A375 (cell line): ENCODE data around the gene ITGA3. TPM values are rescaled to one million over a fixed set of nuclear protein-coding genes. Genes with fewer than 3 reads are reported as not detected.

Experiments used
- total RNA-seq: library from RNA; depleted of rRNA; stranded (reverse); fragments of >200 nt; shearing (Covaris generic); gene quantifications from 2 replicates; pipeline ENCODE4 v1.2.3, GENCODE V29; 2014; rRNA removed

The ITGA3 gene
- 360 and 393 TPM in 2 replicates for total RNA-seq

GRCh38 chr17:50055426-50056216 lies at the start of gene ITGA3:
Gene ITGA3, plus strand, starts transcription at chr17:50056110. Its CDS starts 330 bp downstream, at chr17:50056440.

GRCh38 chr17:50094753-50095619 lies 39.1 kb downstream of the ITGA3 start, which contains the start of gene PDK2:
Gene PDK2, plus strand, starts transcription at chr17:50095351. Its CDS starts 85 bp downstream, at chr17:50095436.

GRCh38 chr17:50129728-50130558 lies 74.0 kb downstream of the ITGA3 start, which contains the start of gene SAMD14:
Gene SAMD14, minus strand, starts transcription at chr17:50130160. Its CDS starts 5,201 bp downstream, at chr17:50124959.

Other genes with a start within 250 kb of the ITGA3 start
- gene TAC4, start 208.0 kb upstream of the ITGA3 start, total RNA-seq = 1.2 TPM in 1 of 2 replicates, not detected in the other
- gene DLX4, start 86.9 kb upstream of the ITGA3 start, total RNA-seq = 0.53 and 1.4 TPM in 2 replicates
- not detected in 2 replicates for gene DLX3, start 60.9 kb upstream of the ITGA3 start, total RNA-seq
- 9.6 and 14.0 TPM in 2 replicates for gene PDK2, start 39.2 kb downstream of the ITGA3 start, total RNA-seq
- 0.87 and 2.8 TPM in 2 replicates for gene SAMD14, start 74.0 kb downstream of the ITGA3 start, total RNA-seq
- 46.2 and 52.8 TPM in 2 replicates for gene PPP1R9B, start 94.6 kb downstream of the ITGA3 start, total RNA-seq
- not detected in 2 replicates for gene SGCA, start 109.9 kb downstream of the ITGA3 start, total RNA-seq
- 0.30 and 0.45 TPM in 2 replicates for gene COL1A1, start 145.5 kb downstream of the ITGA3 start, total RNA-seq
- gene TMEM92, start 218.4 kb downstream of the ITGA3 start, total RNA-seq = 0.19 and 0.21 TPM in 2 replicates